Measurements from ENCODE around the gene PMEPA1.
A peak's percentile ranks its signal among the peaks of the same experiment; 100 is the strongest.

The PMEPA1 gene, protein sequence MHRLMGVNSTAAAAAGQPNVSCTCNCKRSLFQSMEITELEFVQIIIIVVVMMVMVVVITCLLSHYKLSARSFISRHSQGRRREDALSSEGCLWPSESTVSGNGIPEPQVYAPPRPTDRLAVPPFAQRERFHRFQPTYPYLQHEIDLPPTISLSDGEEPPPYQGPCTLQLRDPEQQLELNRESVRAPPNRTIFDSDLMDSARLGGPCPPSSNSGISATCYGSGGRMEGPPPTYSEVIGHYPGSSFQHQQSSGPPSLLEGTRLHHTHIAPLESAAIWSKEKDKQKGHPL

DNA sequence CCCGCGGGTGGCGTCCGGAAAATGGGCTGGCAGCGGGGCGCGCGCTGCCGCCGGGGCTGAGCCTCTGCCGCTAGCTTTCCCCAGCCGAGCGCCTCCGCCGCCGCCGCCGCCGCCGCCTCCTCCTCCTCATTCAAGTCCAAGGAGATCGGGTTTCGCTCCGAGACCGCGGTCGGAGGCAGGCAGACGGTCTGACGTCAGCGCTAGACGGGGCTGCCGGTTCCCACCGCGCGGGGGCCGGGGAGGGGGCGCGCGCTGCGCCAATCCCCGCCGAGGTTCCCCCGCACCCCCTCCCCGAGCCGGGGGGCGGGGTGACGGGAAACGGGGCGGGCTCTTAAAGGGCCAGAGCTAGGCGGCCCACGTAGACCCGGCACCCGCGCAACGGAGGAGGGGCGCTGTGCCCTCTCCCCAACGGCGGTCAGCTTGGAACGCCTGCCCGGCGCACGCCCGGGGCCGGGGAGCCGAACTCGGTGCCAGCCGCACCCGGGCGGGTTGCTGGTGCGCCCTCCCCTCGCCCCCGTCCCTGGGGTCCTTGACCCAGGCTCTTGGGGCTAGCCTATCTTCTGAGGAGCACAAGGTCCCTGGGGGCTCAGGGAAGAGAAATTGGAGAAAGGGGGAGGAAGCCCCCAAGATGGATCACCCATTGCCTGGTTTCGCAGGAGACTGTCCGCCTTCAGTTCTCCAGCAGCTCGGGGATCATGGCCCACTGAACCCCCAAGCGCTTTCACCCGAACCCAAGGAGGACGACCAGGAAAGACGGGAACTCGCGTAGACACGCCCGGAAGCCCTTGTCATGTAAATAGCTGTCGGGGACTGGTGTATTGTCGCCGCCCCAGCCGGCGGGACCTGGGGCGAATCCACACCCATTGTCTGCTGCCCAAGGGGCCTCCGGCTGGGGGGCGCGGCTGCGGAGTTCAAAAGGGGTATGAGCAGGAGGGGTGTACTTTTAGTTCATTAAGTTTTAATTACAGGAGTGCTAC lies at the start of gene PMEPA1:
TSS of gene PMEPA1 (minus strand) at position 193 of the 977 bp plus-strand sequence. CDS start 433 bp downstream, outside the sequence.
- H3K27ac ChIP-seq: peak within 1 kb of the TSS; percentile 96
- CTCF ChIA-PET: interaction anchor here (0.5 to 2.1 kb wide), 14 partner anchors 8 to 1007 kb away, joined by 3 to 14 read pairs (median 4); no protein-coding TSS in a partner anchor
- peak; percentile 99 for DNase-seq (ENCODE audit: low spot score)
- TF ChIP-seq CTCF (conservative IDR thresholded peaks at IDR 0.05; ENCODE audit: low read depth): no peak
- POLR2A ChIA-PET (ENCODE audit: low non-redundant PET): interaction anchor here (0.9 to 2.7 kb wide), 4 partner anchors 11 to 141 kb away, joined by 3 to 18 read pairs (median 8); no protein-coding TSS in a partner anchor

DNA sequence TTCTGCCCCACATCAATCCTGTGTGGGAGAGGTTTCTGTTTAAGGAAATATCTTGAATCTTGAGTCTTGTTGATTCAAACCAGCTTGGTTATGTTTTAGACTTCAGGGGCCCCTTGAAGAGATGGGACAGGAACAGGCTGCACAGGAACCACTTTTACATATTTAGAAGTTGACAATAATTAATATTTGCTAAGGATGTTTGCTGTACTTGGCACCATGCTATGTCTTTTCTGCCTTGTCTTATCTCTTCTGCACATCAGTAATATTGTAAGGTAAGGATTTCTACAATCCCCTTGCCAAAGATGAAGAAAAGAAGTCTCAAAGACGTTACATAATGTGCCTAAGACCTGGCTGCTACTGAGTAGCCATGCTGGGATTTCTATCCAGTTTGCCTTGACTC lies 48.0 kb upstream of the PMEPA1 start:
- H3K27ac ChIP-seq: no peak overlapping the region
- no peak for TF ChIP-seq CTCF (conservative IDR thresholded peaks at IDR 0.05; ENCODE audit: low read depth)
- DNase-seq (ENCODE audit: low spot score): no peak
- ChIA-PET POLR2A (ENCODE audit: low non-redundant PET) (interaction anchor here (0.6 kb wide), 1 partner anchor 11 kb away, joined by 3 read pairs; no protein-coding TSS in a partner anchor), CTCF (interaction anchor here (0.6 kb wide), 1 partner anchor 413 kb away, joined by 4 read pairs; no protein-coding TSS in a partner anchor)

- CTCF ChIA-PET: no interaction called here
- TF ChIP-seq CTCF (conservative IDR thresholded peaks at IDR 0.05; ENCODE audit: low read depth): no peak
- no peak for DNase-seq (ENCODE audit: low spot score)
- POLR2A ChIA-PET (ENCODE audit: low non-redundant PET): no interaction called here
- H3K27ac ChIP-seq: no peak overlapping the region
Measured at GRCh38 chr20:57756921-57757320, 47.1 kb upstream of the PMEPA1 start.

- no peak for DNase-seq (ENCODE audit: low spot score)
- CTCF ChIA-PET: no interaction called here
- H3K27ac ChIP-seq: no peak overlapping the region
- no peak for TF ChIP-seq CTCF (conservative IDR thresholded peaks at IDR 0.05; ENCODE audit: low read depth)
- POLR2A ChIA-PET (ENCODE audit: low non-redundant PET): no interaction called here
Measured at GRCh38 chr20:57756213-57756612, 46.4 kb upstream of the PMEPA1 start.

GRCh38 chr20:57755609-57756008 lies 45.8 kb upstream of the PMEPA1 start:
- no peak overlapping the region for H3K27ac ChIP-seq
- no peak for DNase-seq (ENCODE audit: low spot score)
- CTCF ChIA-PET: interaction anchor here (0.6 kb wide), 2 partner anchors 10 to 32 kb away, joined by 3 read pairs; no protein-coding TSS in a partner anchor
- TF ChIP-seq CTCF (conservative IDR thresholded peaks at IDR 0.05; ENCODE audit: low read depth): no peak
- POLR2A ChIA-PET (ENCODE audit: low non-redundant PET): no interaction called here

- DNase-seq (ENCODE audit: low spot score): no peak
- POLR2A ChIA-PET (ENCODE audit: low non-redundant PET): no interaction called here
- TF ChIP-seq CTCF (conservative IDR thresholded peaks at IDR 0.05; ENCODE audit: low read depth): no peak
- CTCF ChIA-PET: no interaction called here
- no peak overlapping the region for H3K27ac ChIP-seq
Measured at GRCh38 chr20:57754190-57754589, 44.4 kb upstream of the PMEPA1 start.

All from RWPE1 (cell line).